AG04449 (cell line): Measurements from ENCODE around the gene SCUBE2.
A peak's percentile ranks its signal among the peaks of the same experiment; 100 is the strongest.

Experiments used
- CTCF ChIA-PET: fragments of 350-600 bp; formaldehyde crosslinking; extraction: SDS; loops from one replicate; lab custom pipeline; 2021; ENCODE audit warnings: antibody characterized with exemption; lab: Yijun Ruan, JAX
- POLR2A ChIA-PET: fragments of 400-600, 350-600 bp; formaldehyde crosslinking; extraction: SDS; loops from one replicate; lab custom pipeline; 2020; ENCODE audit warnings: antibody characterized with exemption, inconsistent platforms; lab: Yijun Ruan, JAX
- DNase-seq: peaks from one replicate; pipeline ENCODE4 v3.0.0-alpha.2; 2010; ENCODE audit warnings: low read depth, low spot score
- H3K4me3 ChIP-seq: 2 replicates; pipeline ENCODE4 v1.5.1; 2011; ENCODE audit warnings: low read depth, mild to moderate bottlenecking, control low read depth, low read length
- TF ChIP-seq, protein P1 (sequence below): IDR thresholded peaks from one replicate; pipeline ENCODE4 v1.5.1; 2011; ENCODE audit warnings: mild to moderate bottlenecking, moderate library complexity, low read length, control low read depth, inconsistent platforms; ENCODE audit not compliant: insufficient read depth; ENCODE audit errors: missing control alignments

Gene SCUBE2

DNA sequence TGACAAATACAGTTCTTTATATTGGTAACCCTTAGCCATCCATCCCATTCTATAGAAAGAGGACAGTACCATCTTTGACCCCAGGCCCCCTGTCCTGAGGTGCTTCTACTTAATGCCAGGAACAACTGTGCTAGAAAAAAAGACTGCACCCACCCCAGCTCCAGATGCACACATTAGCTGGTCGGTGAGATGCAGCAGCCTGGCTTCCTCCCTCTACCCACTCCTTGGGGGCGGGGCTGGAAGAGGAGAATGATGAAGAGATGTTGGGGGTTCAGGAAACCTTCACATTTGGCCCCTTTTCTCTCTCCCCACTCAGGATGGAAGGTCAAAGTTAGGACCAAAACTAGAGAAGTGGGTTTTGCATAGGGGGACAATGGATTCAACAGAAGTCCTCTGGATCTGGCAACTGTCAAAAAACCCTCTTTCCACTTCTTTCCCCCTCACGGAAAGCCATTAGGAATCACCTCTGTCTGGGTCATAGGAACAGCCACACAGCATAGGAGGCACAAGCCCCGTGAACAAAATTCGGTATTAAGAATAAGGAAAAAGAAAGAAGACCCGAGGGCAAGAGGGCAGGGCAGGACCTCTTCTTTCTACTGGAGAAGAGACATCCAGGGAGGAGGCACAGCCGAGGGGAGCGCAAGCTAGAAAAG lies 88.4 kb downstream of the SCUBE2 start:
- no peak for DNase-seq
- POLR2A ChIA-PET: interaction anchor here (0.6 kb wide), 2 partner anchors 14 to 35 kb away, joined by 3 read pairs; no protein-coding TSS in a partner anchor
- TF ChIP-seq, protein P1, sequence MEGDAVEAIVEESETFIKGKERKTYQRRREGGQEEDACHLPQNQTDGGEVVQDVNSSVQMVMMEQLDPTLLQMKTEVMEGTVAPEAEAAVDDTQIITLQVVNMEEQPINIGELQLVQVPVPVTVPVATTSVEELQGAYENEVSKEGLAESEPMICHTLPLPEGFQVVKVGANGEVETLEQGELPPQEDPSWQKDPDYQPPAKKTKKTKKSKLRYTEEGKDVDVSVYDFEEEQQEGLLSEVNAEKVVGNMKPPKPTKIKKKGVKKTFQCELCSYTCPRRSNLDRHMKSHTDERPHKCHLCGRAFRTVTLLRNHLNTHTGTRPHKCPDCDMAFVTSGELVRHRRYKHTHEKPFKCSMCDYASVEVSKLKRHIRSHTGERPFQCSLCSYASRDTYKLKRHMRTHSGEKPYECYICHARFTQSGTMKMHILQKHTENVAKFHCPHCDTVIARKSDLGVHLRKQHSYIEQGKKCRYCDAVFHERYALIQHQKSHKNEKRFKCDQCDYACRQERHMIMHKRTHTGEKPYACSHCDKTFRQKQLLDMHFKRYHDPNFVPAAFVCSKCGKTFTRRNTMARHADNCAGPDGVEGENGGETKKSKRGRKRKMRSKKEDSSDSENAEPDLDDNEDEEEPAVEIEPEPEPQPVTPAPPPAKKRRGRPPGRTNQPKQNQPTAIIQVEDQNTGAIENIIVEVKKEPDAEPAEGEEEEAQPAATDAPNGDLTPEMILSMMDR: no peak
- CTCF ChIA-PET: interaction anchor here (0.6 to 2.5 kb wide), 7 partner anchors 8 to 135 kb away, joined by 3 to 14 read pairs (median 4); partner anchors contain the start of gene TMEM9B
- H3K4me3 ChIP-seq: peak overlapping the region; percentile 65

DNA sequence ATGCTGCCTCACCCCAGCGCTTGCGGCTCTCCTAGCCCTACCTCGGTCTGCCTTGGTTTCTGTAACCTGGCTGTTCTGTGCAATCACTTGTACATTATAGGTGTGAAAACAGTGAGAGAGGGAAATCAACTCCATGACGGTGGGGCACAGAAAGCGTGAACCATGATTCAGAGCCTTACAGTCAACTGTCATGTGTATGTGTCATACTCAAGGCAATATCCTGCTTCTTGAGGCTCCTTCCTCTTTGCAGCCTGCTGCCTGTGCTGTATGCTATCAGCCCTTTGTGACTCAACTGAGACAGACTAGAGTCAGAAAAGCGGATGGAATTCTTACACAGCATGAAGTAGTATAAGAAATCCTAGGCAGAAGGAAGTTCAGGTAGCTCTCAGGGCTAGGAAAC lies 89.7 kb downstream of the SCUBE2 start:
- ChIA-PET POLR2A (interaction anchor here (0.5 kb wide), 1 partner anchor 283 kb away, joined by 3 read pairs; no protein-coding TSS in a partner anchor), CTCF (interaction anchor here (1.1 to 2.5 kb wide), 3 partner anchors 9 to 22 kb away, joined by 3 to 14 read pairs (median 4); no protein-coding TSS in a partner anchor)
- DNase-seq: peak; percentile 67
- TF ChIP-seq, protein P1: no peak
- no peak overlapping the region for H3K4me3 ChIP-seq

DNA sequence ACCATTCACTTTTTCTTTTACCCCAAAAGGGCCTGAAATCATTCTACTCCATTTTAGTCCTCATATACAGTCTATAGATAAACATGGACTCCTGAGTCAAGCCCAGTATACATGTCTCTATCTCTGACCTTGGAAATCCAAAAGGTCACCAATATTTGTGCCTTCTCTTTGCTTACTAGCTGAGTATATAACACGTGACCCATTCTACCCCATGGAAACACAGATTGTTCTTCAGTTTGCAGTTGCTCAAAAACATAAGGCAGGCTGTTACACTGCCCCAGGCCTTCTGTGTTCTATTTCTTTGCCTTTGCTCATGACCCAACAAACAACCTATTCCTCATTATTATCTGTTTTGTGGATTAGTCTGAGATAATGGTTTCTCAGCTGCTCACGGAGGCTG lies 93.4 kb downstream of the SCUBE2 start:
- no peak for DNase-seq
- H3K4me3 ChIP-seq: no peak overlapping the region
- CTCF ChIA-PET: interaction anchor here (7.6 kb wide), 1 partner anchor 18 kb away, joined by 53 read pairs; no protein-coding TSS in a partner anchor
- POLR2A ChIA-PET: interaction anchor here (0.5 to 1.0 kb wide), 2 partner anchors 17 to 299 kb away, joined by 3 read pairs; no protein-coding TSS in a partner anchor
- TF ChIP-seq, protein P1: no peak

DNA sequence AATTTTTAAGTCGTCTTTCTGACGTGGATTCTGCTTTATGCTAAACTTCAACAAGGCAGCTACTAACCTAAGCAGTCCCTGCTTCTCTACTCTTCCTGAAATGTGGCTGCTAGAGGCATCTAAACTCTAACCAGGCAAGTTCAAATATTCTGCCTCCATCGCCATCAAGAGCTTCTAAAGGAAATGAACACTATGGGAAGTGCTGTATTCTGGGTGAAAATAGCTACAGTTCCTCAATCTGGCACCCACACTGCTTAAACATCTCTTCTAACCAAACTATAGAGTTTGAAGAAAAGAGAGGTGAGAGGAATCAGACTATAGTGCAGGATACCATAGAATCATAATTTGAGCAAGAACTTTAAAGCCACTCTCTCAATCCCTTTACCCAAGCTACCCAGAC lies 93.9 kb downstream of the SCUBE2 start:
- TF ChIP-seq, protein P1: no peak
- no peak for DNase-seq
- no peak overlapping the region for H3K4me3 ChIP-seq
- CTCF ChIA-PET: interaction anchor here (7.6 kb wide), 1 partner anchor 19 kb away, joined by 53 read pairs; no protein-coding TSS in a partner anchor
- POLR2A ChIA-PET: interaction anchor here (0.5 to 1.0 kb wide), 3 partner anchors 17 to 299 kb away, joined by 3 read pairs; no protein-coding TSS in a partner anchor

DNA sequence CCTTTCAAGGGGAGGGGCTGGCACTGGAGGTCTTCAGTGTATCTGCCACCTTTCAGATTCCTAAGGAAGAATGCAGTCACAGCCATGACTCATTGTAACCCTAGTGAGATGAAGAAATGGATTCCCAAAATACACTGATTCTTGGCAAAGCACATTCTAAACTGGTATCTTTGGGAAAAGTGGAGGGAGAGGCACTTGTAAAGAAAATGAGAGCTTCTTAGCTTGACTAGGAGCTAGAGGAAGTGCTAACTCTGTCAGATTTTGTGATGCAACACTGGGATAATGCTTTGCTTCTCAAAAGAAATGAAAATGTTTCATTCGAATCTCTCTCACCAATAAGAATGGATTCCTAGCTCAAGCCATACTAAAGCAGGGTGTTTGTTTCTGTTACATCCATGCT lies 101.9 kb downstream of the SCUBE2 start:
- no peak overlapping the region for H3K4me3 ChIP-seq
- ChIA-PET CTCF (interaction anchor here (1.0 to 2.3 kb wide), 3 partner anchors 25 to 148 kb away, joined by 3 to 9 read pairs (median 5); no protein-coding TSS in a partner anchor), POLR2A (no interaction called here)
- DNase-seq: no peak
- TF ChIP-seq, protein P1: no peak
